Eye (tissue), 1 donor: ENCODE results near the gene APLN.
A peak's percentile ranks its signal among the peaks of the same experiment; 100 is the strongest.

Experiments used
- DNase-seq: peaks from one replicate; pipeline ENCODE4 v3.0.0-alpha.2; 2015

The APLN gene

GRCh38 chrX:129638917-129639316 lies 15.8 kb downstream of the APLN start:
- DNase-seq = no peak

GRCh38 chrX:129637217-129638109 lies 17.3 kb downstream of the APLN start:
- DNase-seq = peak; percentile 87

GRCh38 chrX:129636175-129636681 lies 18.5 kb downstream of the APLN start:
- no peak for DNase-seq

- peak; percentile 66 for DNase-seq
Observed at GRCh38 chrX:129634541-129634940, 20.2 kb downstream of the APLN start.

GRCh38 chrX:129632443-129632842 lies 22.3 kb downstream of the APLN start:
- DNase-seq = no peak

GRCh38 chrX:129631849-129632248 lies 22.9 kb downstream of the APLN start:
- DNase-seq = no peak

GRCh38 chrX:129629837-129630236 lies 24.9 kb downstream of the APLN start:
- DNase-seq = no peak

- no peak for DNase-seq
Observed at GRCh38 chrX:129626026-129626425, 28.7 kb downstream of the APLN start.

GRCh38 chrX:129622757-129623301 lies 31.9 kb downstream of the APLN start:
- peak; percentile 72 for DNase-seq

GRCh38 chrX:129618997-129619396 lies 35.8 kb downstream of the APLN start:
- no peak for DNase-seq

GRCh38 chrX:129617420-129617819 lies 37.3 kb downstream of the APLN start:
- no peak for DNase-seq

- DNase-seq = no peak
Observed at GRCh38 chrX:129614481-129615255, 40.1 kb downstream of the APLN start.

GRCh38 chrX:129613596-129613995 lies 41.2 kb downstream of the APLN start:
- no peak for DNase-seq

GRCh38 chrX:129612396-129612795 lies 42.4 kb downstream of the APLN start:
- no peak for DNase-seq

- no peak for DNase-seq
Observed at GRCh38 chrX:129609395-129609794, 45.4 kb downstream of the APLN start.

GRCh38 chrX:129608496-129608895 lies 46.3 kb downstream of the APLN start:
- no peak for DNase-seq

- DNase-seq = peak; percentile 86
Observed at GRCh38 chrX:129606918-129607317, 47.8 kb downstream of the APLN start.

- DNase-seq = no peak
Observed at GRCh38 chrX:129600981-129601424, 53.8 kb downstream of the APLN start.

- DNase-seq = no peak
Observed at GRCh38 chrX:129599996-129600395, 54.8 kb downstream of the APLN start.

- DNase-seq = no peak
Observed at GRCh38 chrX:129599499-129599898, 55.3 kb downstream of the APLN start.

GRCh38 chrX:129597905-129598304 lies 56.9 kb downstream of the APLN start:
- DNase-seq = no peak

- no peak for DNase-seq
Observed at GRCh38 chrX:129596077-129596476, 58.7 kb downstream of the APLN start.
